Posterior cingulate gyrus (tissue), 11 donors: ENCODE data around the gene OR4D2.

Experiments
- DNase-seq, 10 donors: peaks; one replicate each; pipeline versions ENCODE4 v3.0.0 to v3.0.0-alpha.2; 2020 to 2021; ENCODE audit warnings: mixed read lengths in 3 of 10
- intact Hi-C: fragments of 100-400 bp; cut with DNase I; formaldehyde crosslinking; loops from one replicate; pipeline ENCODE4 v1.15.1; 2023

OR4D2 gene

DNA sequence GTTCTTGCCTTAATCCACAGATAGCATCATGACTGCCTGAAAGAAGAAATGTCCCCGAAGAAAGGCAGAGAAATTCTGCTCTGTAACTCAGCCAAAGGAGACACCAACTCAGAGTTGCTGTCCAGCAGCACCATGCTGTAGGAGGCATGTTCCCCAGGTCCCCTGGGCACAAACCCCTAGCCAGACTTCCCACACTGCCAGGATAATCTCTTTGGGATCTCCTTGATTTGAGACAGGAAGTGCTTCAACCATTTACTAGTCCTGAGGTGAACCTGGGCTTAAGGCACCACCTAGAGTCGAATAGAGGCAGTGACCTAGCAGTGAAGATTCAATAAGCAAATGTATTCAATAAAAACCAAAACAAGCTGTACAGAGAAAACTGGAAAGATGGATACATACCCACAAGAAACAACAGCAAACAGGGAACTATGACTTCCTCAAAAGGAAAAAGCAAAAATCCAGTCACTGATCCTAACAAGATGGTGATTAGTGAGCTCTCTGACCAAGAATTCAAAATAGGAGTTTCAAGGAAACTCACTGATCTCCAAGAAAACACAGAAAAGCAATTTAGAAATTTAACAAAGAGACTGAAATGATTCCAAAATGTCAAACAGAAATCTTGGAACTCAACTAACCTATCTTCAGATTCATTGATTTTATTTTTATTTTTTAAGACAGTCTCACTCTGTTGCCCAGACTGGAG is 5.7 kb downstream of the OR4D2 start:
- intact Hi-C loops = loop anchor here (5.0 kb wide), 1 partner anchor 50 kb away; no protein-coding TSS in a partner anchor
- DNase-seq = no peak

DNA sequence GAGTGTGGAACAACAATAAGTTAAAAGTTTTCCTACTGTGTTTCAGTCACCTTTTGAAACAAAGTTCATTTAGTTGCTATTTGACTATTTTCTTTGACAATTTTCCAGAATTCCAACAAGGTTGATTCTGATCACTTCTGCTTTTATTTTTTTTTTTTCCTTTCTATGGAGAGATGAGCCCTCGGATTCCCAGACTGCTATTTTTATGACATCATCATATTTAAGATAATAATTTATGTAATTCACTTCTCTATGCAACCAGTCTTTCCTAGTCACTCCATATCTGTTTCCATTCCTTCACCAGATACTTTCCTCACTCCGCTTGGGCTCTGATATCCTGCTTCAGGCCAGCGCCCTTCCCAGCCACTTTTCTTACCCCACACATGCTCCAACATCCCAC is 8.1 kb downstream of the OR4D2 start:
- intact Hi-C loops = loop anchor here (5.0 kb wide), 1 partner anchor 53 kb away; no protein-coding TSS in a partner anchor
- no peak for DNase-seq

DNA sequence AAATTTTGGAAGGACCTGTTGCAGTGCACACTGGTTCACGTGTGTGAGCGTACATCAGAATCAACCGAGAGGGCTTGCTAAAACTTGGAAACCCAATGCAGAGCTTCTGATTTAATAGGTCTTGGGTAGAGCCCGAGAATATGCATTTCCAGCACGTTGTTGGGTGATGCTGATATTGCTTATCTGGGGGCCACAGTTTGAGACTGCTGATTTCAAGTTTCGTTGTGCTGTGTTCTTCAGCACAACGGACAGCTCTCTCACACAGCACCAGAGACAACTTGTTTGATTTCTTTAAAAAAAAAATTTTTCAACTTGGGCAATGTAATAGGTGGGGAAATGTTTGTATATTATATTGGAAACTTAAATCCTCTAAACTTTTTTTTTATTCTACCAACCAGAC is 9.4 kb downstream of the OR4D2 start:
- DNase-seq = no peak
- intact Hi-C loops = no loop called here

DNA sequence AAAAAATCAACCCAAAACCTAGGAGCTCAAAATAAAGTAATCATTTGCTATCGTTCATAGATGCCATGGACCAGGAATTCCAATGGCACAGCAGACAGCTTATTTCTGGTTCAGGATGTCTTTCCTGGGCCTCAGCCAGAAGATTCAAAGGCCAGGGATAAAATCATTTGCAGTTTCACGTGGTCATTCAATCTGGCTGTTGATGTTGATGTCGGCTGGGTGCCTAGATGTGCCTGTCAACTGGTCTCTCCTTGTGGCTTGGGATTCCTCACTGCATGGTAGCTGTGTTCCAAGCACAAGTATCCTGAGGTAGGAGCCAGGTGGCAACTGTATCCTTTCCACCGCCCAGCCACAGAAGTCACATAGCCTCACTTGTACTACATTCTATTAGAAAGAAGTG is 15.0 kb downstream of the OR4D2 start:
- intact Hi-C loops = no loop called here
- DNase-seq = no peak

DNA sequence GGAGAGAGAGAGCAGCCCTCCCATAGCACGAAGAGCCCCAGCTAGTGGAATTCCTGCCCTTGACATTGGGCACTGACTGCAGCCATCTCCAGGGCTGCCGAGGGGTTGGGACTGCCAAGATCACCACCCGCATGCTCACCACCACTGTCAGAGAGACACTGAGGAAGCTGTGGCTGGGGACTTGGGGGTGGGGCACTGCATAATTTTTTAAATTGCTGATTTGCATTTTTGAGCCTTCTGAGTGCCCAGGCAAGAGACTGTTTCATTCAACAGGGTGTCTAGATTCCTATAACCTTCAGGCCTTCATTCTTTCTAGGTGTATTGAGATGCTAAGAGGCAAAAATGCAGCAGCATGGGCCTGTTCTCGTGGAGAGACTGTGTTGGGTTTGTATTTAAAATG is 16.7 kb downstream of the OR4D2 start:
- no peak for DNase-seq
- intact Hi-C loops = no loop called here

DNA sequence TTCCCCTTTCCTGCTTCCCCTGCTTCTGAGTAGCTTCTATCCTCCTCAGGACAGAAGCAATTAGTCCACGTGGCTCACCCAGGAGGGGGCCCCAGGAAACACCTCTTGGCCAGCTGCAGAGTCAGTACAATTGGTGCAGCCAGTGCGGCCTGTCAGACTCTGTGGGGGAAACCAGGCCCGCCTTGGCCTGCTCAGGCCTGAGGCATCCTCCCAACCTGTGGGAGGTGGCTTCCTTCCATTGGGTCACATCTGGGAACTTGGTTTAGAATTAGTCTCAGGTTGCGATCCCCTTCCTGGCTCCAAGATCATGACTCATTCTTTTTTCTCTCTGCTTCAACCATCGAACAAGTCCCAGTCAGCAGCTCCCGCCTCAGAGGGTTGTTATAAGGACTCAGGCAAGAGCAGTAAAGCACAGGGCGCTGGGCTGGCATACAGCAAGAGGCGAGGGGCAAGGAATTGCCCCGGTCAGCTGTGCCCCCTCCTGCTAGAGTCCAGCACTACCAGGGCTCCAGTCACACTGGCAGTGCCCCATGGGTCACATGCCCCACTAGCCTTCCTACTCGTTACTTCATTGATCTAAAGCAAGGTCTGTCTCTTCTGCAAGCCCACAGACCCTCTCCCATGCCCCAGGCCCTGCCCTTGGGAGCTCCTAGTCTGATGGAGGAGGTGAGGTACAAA is 17.7 kb downstream of the OR4D2 start:
- intact Hi-C loops = no loop called here
- DNase-seq = no peak

DNA sequence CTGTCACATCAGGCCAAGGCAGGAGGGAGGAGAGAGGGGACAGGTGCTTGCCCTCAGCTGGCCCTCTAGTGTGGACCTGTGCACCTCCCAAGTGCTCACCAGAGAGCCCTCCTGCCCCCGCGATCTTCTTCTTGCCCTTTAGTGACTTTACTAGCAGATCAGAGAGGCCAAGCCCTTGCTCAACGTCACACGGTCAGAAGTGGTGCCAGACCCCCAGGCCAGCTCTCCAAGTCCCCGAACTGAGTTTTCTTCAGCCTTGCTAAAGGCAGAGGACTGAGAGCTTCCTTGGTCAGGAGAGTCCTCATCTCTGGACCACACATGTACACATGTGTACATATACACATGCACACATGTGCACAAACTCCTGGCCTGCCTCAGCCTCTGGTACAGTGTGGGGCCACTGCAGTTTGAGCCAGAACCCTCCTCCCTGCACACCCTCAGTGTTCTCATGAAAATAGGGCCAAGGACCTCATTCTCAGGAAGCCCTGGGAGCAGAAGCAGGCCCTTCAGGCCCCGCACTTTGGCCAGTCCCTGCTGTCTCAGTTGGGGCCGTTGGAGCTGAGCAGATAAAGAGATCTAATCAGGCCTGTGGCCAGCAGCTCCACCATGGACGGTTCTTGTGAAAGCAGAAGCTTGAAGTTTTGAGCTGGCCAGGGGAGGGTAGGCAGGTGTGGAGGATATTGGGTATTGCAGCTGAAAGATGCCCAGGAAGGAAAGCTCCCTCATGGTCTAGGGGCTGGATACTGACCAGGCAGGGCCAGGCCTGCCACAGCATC is 18.4 kb downstream of the OR4D2 start:
- intact Hi-C loops = no loop called here

DNA sequence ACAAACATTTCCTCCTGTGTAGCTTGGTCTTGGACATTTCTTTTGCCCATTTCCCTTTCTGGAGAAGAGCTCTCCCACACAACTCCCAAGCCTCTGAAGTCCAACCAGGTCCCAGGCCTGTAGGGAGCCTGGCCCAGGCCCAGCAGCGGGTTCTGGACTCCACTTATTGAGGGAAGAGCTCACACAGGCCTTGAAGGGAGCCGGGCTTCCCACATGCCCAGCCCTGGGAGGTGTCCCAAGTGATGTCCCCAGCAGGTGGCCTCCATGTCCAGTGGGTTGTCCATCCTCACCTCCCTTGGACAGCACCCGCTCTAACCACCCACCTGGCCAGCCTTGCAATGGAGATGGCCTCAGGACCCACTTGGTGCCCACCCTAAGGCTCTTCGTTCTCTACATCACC is 19.8 kb downstream of the OR4D2 start:
- no peak for DNase-seq
- intact Hi-C loops = no loop called here

More for the DNA sequence above, 18.4 kb downstream of the OR4D2 start:
- DNase-seq = no peak

DNA sequence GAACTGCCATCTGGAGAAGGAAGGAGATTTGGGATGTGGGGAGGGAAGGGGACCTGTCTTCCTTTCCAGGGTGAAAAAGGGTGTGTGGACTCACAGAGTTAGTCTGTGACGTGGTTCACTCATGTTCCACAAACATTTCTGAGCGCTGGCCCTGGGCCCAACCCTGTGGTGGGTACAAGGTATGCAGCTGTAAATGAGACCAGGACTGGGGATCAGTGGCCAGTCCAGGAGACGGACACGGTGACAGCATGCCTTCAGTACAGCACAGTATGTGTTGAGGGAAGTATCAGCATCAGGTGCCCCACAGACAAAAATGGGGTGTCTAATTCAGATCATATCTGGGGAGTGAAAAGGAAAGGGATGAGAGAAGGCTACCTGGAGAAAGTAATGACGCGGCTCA is 20.3 kb downstream of the OR4D2 start:
- intact Hi-C loops = no loop called here
- DNase-seq = no peak

DNA sequence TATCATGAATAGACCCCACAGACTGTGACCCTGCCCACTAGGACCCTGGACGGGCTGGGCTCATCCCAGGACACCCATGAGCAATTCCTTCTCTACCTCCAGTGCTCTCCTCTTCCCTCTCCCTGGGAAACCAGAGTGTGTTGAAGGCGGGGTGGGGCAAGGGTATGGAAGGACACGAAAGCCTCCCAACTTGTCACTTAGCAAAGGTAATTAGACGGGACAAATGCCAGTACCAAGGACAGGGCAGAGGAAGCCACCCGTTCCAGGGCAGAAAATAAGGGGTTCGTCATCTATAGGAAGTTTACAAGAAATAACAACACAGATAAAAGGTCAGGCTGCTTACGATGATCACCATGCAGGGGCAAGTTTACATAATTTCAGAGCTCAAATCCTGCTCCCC is 20.9 kb downstream of the OR4D2 start:
- intact Hi-C loops = no loop called here
- DNase-seq = no peak

DNA sequence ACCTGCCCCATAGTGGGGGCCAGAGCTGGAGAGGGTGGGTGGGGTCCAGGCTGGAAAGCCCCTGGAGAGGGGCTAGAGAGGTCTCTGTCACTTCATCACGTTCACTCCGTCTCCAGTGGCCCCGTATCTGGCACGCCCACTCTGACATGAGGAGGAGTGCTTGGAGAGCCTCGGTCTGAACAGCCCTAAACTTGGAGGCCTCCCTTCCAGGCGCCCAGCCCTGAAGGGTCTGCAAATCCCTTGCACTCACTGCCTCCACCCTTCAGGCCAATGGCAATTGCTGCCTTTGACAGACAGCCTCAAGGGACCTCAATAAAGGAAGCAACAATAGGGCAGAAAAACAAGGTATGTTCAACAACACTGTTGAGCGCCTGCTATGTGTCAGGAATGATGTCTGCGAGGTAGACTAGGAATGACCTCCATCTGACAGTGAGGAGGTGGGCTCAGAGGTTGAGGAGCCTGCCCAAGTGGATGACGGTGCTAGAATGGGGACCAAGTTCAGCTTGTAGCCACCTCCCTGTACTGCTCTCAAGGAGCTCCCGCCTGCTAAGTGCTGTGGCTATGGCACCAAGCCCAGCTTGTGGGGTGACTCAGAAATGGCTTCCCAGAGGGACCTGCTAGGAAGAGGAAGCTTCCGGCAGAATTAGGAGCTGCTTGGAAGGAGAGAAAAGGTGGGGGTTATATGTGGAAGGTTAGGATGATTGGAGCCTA is 22.8 kb downstream of the OR4D2 start:
- peak in 9 of 10 donors; percentile 20 to 95 (median 54) for DNase-seq
- intact Hi-C loops = no loop called here

DNA sequence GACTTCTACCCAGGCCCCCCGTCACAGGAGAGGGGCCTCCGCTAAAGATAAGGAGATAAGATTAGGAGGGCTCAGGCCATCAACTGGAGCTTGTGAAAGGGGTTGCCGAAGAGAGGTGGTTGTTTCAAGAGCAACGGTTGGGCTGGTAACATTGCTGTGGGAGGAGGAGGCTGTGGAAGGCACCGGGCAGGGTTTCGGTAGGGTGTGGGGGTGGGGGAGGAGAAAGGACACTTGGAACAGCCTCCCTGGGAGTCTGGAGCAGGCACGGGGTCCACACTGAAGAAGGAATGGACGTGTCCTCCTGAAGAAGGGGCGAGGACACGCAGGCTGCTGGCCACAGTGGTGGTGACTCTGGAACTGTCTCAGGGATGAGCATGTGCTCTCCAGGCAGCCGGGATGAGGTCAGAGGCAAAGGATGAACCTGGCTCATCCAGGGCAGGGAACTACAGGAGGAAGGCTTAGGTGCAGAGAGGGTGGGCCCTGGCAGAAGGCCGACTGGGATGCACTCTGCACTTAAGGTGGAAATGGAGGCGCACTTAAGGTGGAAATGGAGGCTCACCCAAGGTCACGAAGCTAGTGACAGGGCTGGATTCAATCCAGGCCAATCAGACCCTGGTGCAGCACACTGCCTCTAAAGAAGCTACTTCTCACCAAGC is 24.6 kb downstream of the OR4D2 start:
- no peak for DNase-seq

DNA sequence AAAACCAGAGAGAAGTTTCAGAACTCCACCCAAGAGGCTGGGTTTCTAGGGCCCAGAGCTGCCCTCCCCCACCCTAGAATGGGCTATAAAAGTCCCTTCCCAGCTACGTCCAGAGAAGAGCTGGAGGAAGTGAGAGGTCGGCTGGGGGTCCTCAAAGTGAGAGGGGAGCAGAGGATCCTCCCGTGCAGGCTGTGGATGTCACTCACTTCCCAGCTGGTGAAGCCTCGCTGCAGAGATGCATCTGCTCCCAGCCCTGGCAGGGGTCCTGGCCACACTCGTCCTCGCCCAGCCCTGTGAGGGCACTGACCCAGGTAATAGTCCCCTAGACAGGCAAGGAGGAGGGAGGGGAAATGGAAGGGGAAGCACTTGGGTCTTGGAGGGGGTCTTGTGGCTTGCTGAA is 25.8 kb downstream of the OR4D2 start, which contains the start of gene EPX:
TSS of gene EPX (plus strand) at position 115 of the 400 bp plus-strand sequence. CDS start at position 236, 121 bp downstream.
- DNase-seq = no peak
- intact Hi-C loops = no loop called here

More for the DNA sequence above, 24.6 kb downstream of the OR4D2 start:
- intact Hi-C loops = no loop called here

DNA sequence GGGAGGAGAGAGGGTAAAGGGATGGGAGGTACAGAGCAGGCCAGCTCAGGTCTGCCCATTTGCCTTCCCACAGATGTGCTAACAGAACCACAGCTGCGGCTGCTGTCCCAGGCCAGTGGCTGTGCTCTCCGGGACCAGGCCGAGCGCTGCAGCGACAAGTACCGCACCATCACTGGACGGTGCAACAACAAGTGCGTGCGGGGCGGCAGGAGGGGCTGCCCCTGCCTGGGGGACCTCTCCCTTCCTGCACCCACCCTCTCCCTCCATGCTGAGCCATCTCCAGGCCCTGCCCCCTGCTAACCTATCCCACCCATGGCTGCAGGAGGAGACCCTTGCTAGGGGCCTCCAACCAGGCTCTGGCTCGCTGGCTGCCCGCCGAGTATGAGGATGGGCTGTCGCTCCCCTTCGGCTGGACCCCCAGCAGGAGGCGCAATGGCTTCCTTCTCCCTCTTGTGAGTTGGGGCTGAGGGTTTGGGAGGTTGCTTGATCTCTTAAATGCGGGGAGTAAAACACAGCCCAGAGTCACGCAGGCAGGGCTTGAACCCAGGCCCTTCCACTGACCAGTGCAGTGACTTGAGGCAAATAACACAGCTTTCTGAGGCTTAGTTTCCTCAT is 27.0 kb downstream of the OR4D2 start:
- intact Hi-C loops = no loop called here
- DNase-seq = no peak

DNA sequence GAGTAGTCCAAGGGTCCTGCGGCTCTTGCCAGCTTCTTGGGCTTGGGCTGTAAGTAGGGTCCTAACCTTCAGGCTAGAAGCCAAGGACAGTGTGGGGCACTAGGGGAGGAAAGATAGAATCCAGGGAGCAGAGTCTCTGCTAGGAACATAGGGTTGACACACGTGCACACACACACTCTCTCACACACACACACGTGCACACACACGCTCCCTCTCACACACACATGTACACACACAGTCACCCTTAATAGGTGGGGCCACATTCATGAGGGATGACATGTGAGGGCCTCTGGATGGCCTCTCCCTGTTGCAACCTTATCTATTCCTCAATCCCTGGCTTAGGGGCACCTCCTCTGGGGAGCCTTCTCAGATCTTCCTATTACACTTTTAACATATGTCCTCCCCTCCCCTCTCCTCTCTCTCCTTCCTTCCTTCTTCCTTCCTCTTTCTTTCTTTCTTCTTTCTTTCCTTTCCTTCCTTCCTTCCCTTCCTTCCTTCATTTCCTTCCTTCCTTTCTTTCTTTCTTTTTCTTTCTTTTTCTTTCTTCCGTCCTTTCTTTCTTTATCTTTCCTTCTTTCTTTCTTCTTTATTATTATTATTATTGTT is 28.8 kb downstream of the OR4D2 start:
- DNase-seq = no peak
- intact Hi-C loops = no loop called here

DNA sequence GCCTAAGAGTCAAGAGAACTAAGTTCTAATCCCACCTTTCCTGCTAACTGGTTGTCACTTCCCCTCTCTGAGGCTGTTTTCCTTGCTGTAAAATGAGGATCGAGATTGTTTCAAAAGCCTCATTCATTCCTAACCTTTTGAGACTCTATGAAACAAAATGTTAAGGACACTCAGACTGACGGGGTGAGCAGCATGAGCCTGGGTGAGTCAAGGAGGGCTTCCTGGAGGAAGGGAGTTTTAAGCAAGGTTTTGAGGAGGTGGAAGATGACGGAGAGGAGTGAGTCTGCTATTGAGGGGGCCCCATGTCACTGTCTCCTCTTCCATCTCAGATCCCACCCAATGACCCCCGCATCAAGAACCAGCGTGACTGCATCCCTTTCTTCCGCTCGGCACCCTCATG is 29.8 kb downstream of the OR4D2 start:
- intact Hi-C loops = no loop called here
- no peak for DNase-seq

DNA sequence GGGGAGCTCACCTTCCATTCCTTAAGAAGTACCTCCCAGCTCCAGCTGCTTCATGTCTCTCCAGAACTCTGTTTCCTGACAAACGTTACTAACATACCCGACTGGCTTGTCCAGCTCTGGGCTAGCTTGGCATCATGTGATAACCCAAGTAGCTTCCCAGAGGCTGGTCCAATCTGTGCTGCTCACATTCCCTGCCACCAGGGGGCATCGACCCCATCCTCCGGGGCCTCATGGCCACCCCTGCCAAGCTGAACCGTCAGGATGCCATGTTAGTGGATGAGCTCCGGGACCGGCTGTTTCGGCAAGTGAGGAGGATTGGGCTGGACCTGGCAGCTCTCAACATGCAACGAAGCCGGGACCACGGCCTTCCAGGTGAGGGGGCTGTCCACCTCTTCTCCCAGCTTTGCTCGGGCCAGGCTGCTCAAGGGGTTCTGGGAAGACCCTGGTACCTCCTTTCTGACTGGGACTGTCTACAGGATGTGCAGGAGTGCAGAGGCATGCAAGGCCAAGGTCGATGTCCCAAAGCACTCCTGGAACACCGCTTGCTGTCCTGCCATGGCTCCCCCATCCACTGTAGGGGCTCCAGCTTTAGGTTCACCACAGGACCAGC is 33.3 kb downstream of the OR4D2 start:
- peak in 3 of 10 donors; percentile 6 to 35 (median 30) for DNase-seq
- intact Hi-C loops = no loop called here

DNA sequence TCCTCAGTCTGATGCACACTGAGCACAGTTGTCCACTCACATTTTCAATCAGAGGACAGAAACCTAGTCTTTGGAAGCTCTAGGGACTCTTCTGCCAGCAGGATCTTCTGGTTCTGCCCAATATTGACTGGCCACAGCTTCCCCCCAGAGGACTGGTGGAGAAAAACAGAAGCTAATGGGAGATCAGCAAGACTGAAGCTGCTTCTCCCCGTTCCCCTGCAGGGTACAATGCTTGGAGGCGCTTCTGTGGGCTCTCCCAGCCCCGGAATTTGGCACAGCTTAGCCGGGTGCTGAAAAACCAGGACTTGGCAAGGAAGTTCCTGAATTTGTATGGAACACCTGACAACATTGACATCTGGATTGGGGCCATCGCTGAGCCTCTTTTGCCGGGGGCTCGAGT is 36.1 kb downstream of the OR4D2 start:
- intact Hi-C loops = no loop called here
- no peak for DNase-seq

DNA sequence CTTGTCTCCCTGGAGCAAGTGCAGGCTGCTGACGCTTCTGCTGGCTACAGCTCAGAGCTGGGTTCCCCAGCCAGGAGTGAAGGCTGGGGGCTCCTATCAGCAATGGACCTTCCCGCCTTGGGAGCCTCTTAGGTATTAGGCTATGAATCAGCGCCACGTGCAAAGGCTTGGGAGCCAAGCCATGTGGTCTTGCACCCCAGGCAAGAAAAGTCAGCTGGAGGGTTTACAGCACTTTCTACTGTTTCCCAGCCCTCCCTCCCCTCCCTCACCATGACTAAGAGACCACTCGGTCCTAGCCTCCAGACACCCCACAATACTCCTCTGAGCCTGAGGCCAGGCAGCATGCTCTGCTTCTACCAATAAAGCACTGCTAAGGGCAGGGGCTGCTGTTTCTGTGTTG is 38.0 kb downstream of the OR4D2 start:
- no peak for DNase-seq
- intact Hi-C loops = no loop called here
